ENCODE measurements around the gene MYH14.

MYH14 gene

GRCh38 chr19:50176775-50177174 lies 26.6 kb upstream of the MYH14 start:
- no peak for DNase-seq (ENCODE audit: low spot score)
- no peak for TF ChIP-seq CTCF (IDR thresholded peaks at IDR 0.05; ENCODE audit: borderline replicate concordance, control extremely low read depth, extremely low read depth, insufficient read depth, missing control alignments)
- in situ Hi-C loops (cut with MboI; ENCODE audit: low sequenced_read_pairs, unreplicated experiment) = no loop called here

DNA sequence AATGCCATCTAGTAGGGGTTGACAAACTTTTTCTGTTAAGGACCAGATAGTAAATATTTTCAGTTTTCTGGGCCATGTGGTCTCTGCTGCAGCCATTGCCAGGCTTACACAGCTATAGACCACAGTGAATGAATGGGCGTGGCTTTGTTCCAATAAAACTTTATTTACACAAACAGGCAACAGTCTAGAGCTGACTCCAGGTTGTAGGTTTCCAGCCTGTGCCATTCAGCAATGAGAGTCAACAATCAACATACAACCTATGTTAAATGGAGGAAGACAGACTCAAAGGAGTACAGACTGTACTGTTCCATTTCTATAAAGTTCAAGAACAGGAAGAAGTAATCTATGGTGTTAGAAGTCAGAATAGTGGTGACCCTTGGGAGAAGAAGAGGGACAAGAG lies 25.1 kb upstream of the MYH14 start:
- no peak for TF ChIP-seq CTCF (IDR thresholded peaks at IDR 0.05; ENCODE audit: borderline replicate concordance, control extremely low read depth, extremely low read depth, insufficient read depth, missing control alignments)

DNA sequence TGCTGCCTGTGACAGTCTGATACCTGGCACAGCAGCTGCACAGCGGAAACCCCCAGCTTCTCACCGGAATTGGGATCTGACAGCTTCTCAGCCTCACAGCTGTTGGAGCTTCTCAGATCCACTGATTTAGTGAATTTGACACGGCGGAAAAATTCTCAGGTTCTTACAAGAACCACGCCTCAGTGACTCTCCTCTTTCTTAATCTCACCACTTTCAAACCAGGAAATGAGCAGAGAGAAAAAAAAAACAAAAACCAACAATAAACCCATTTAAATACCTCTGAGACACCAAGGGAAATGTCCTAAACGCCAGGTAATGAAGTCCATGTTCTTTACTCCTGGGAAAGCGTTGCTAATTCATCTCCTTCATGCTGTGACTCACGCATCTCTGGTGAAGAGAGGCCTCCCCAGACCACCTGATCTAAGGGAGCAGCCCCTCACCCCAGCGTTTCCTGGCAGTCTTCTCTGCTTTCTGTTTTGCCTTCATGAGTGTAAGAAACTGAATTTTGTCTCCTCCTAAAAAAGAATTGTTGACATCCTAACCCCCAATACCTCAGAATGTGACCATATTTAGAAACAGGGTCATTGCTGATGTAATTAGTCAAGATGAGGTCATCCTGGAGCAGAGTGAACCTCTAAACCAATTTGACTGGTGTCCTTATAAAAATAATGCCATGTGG lies 24.4 kb upstream of the MYH14 start:
- DNase-seq (ENCODE audit: low spot score) = no peak
- in situ Hi-C loops (cut with MboI; ENCODE audit: low sequenced_read_pairs, unreplicated experiment) = no loop called here
- TF ChIP-seq CTCF (IDR thresholded peaks at IDR 0.05; ENCODE audit: borderline replicate concordance, control extremely low read depth, extremely low read depth, insufficient read depth, missing control alignments) = no peak

More for the DNA sequence above, 25.1 kb upstream of the MYH14 start:
- in situ Hi-C loops (cut with MboI; ENCODE audit: low sequenced_read_pairs, unreplicated experiment) = no loop called here
- no peak for DNase-seq (ENCODE audit: low spot score)

DNA sequence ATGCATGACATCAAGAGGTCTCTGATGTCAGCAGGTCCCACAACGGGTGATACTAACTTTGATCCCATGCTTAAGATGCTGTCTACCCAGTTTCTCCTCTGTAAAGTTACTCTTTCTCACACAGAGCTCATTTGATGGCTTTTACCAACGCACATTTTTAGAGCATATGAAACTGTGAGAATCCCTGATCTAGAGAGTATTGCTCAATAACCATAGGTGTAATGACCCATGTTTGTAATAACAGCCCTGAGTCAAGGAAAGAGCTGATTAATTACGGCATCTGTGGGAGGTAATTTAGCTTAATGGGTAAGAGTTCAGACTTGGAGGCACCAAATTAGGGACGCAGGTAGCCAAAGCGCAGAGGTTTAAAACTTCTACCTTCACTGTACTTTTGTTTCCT lies 22.3 kb upstream of the MYH14 start:
- no peak for DNase-seq (ENCODE audit: low spot score)
- in situ Hi-C loops (cut with MboI; ENCODE audit: low sequenced_read_pairs, unreplicated experiment) = no loop called here
- TF ChIP-seq CTCF (IDR thresholded peaks at IDR 0.05; ENCODE audit: borderline replicate concordance, control extremely low read depth, extremely low read depth, insufficient read depth, missing control alignments) = no peak

GRCh38 chr19:50184196-50184595 lies 19.2 kb upstream of the MYH14 start:
- in situ Hi-C loops (cut with MboI; ENCODE audit: low sequenced_read_pairs, unreplicated experiment) = no loop called here
- DNase-seq (ENCODE audit: low spot score) = no peak
- TF ChIP-seq CTCF (IDR thresholded peaks at IDR 0.05; ENCODE audit: borderline replicate concordance, control extremely low read depth, extremely low read depth, insufficient read depth, missing control alignments) = no peak

GRCh38 chr19:50187937-50188336 lies 15.5 kb upstream of the MYH14 start:
- in situ Hi-C loops (cut with MboI; ENCODE audit: low sequenced_read_pairs, unreplicated experiment) = no loop called here
- no peak for TF ChIP-seq CTCF (IDR thresholded peaks at IDR 0.05; ENCODE audit: borderline replicate concordance, control extremely low read depth, extremely low read depth, insufficient read depth, missing control alignments)
- DNase-seq (ENCODE audit: low spot score) = no peak

Measured in GM13976 (cell line).